Measurements from ENCODE around the gene CHMP6. TPM values are rescaled to one million over a fixed set of nuclear protein-coding genes. Genes with fewer than 3 reads are reported as not detected.

Gene CHMP6
- total RNA-seq, 1 donor = 19.4 TPM

- H3K4me3 ChIP-seq (ENCODE audit: low read depth, low read length) = no peak overlapping the region
- no peak for DNase-seq (ENCODE audit: low read depth)
- no peak for TF ChIP-seq CTCF (IDR thresholded peaks at IDR 0.05; ENCODE audit: insufficient read depth, low read depth, low read length)
Observed at GRCh38 chr17:81008140-81008539, 16.5 kb downstream of the CHMP6 start.

- no peak overlapping the region for H3K4me3 ChIP-seq (ENCODE audit: low read depth, low read length)
- DNase-seq (ENCODE audit: low read depth) = no peak
- no peak for TF ChIP-seq CTCF (IDR thresholded peaks at IDR 0.05; ENCODE audit: insufficient read depth, low read depth, low read length)
Observed at GRCh38 chr17:81009136-81009535, 17.5 kb downstream of the CHMP6 start.

GRCh38 chr17:81010935-81011334, 19.3 kb downstream of the CHMP6 start:
- no peak for TF ChIP-seq CTCF (IDR thresholded peaks at IDR 0.05; ENCODE audit: insufficient read depth, low read depth, low read length)
- no peak for DNase-seq (ENCODE audit: low read depth)
- H3K4me3 ChIP-seq (ENCODE audit: low read depth, low read length) = no peak overlapping the region

GRCh38 chr17:81011951-81012350, 20.3 kb downstream of the CHMP6 start:
- no peak for DNase-seq (ENCODE audit: low read depth)
- TF ChIP-seq CTCF (IDR thresholded peaks at IDR 0.05; ENCODE audit: insufficient read depth, low read depth, low read length) = no peak
- H3K4me3 ChIP-seq (ENCODE audit: low read depth, low read length) = no peak overlapping the region

- DNase-seq (ENCODE audit: low read depth) = no peak
- no peak overlapping the region for H3K4me3 ChIP-seq (ENCODE audit: low read depth, low read length)
- no peak for TF ChIP-seq CTCF (IDR thresholded peaks at IDR 0.05; ENCODE audit: insufficient read depth, low read depth, low read length)
Observed at GRCh38 chr17:81012574-81013447, 21.2 kb downstream of the CHMP6 start.

- H3K4me3 ChIP-seq (ENCODE audit: low read depth, low read length) = no peak overlapping the region
- DNase-seq (ENCODE audit: low read depth) = no peak
- no peak for TF ChIP-seq CTCF (IDR thresholded peaks at IDR 0.05; ENCODE audit: insufficient read depth, low read depth, low read length)
Observed at GRCh38 chr17:81013642-81014041, 22.0 kb downstream of the CHMP6 start.

All from fibroblast of villous mesenchyme (primary cell).